ENCODE data around the gene CRADD.
"Not testable (repeated sequence)": the region's sequence is repeated elsewhere in the genome, so short reads cannot be mapped to it uniquely, and the experiment has no call there.

The CRADD gene

GRCh38 chr12:93850481-93851256 lies 173.5 kb downstream of the CRADD start:
- no peak for FAIRE-seq

- FAIRE-seq, result no peak
These were observed 174.1 kb downstream of the CRADD start for GRCh38 chr12:93851257-93851671.

- no peak for FAIRE-seq
These were observed 175.0 kb downstream of the CRADD start for GRCh38 chr12:93852173-93852591.

GRCh38 chr12:93853698-93854478 lies 176.7 kb downstream of the CRADD start:
- no peak for FAIRE-seq

GRCh38 chr12:93855261-93855660 lies 178.1 kb downstream of the CRADD start:
- FAIRE-seq, result no peak

- FAIRE-seq, result no peak
These were observed 179.4 kb downstream of the CRADD start for GRCh38 chr12:93856611-93857010.

GRCh38 chr12:93857279-93857938 lies 180.2 kb downstream of the CRADD start:
- no peak for FAIRE-seq

GRCh38 chr12:93857991-93858447 lies 180.8 kb downstream of the CRADD start:
- FAIRE-seq, result no peak

- no peak for FAIRE-seq
These were observed 183.6 kb downstream of the CRADD start for GRCh38 chr12:93860668-93861373.

GRCh38 chr12:93862424-93862823 lies 185.2 kb downstream of the CRADD start:
- FAIRE-seq, result no peak

GRCh38 chr12:93865751-93866150 lies 188.6 kb downstream of the CRADD start:
- no peak for FAIRE-seq

- FAIRE-seq, result no peak
These were observed 191.6 kb downstream of the CRADD start for GRCh38 chr12:93868771-93869170.

GRCh38 chr12:93870020-93870795 lies 193.0 kb downstream of the CRADD start:
- no peak for FAIRE-seq

- not testable (repeated sequence) for FAIRE-seq
These were observed 194.4 kb downstream of the CRADD start for GRCh38 chr12:93871566-93871965.

GRCh38 chr12:93873561-93873960 lies 196.4 kb downstream of the CRADD start:
- no peak for FAIRE-seq

- FAIRE-seq, result no peak
These were observed 198.0 kb downstream of the CRADD start for GRCh38 chr12:93875157-93875556.

- no peak for FAIRE-seq
These were observed 199.2 kb downstream of the CRADD start for GRCh38 chr12:93876360-93876759.

GRCh38 chr12:93877446-93877845 lies 200.3 kb downstream of the CRADD start:
- no peak for FAIRE-seq

- no peak for FAIRE-seq
These were observed 202.6 kb downstream of the CRADD start for GRCh38 chr12:93879476-93880421.

GRCh38 chr12:93880853-93881522 lies 203.8 kb downstream of the CRADD start:
- FAIRE-seq, result no peak

Data from TTC549 (cell line).